Activated CD8-positive, alpha-beta T cell treated with anti-CD3 and anti-CD28 coated beads, Interleukin-2, amount 10 ng/mL, durations not matched to agents 7 days and 5 days (primary cell): ENCODE data around the gene RBBP8. TPM values are rescaled to one million over a fixed set of nuclear protein-coding genes. Genes with fewer than 3 reads are reported as not detected.

Experiments used
- total RNA-seq, 2 experiments: library from RNA; stranded (reverse); gene quantifications; one replicate each; pipeline ENCODE4 v1.2.3, GENCODE V29; 2021

RBBP8 gene
- total RNA-seq, 2 experiments from 2014 or later, result 72.1 to 74.8 TPM

Other genes with a start within 250 kb of the RBBP8 start
- 1 to 10 TPM; 2.3 to 2.7 TPM for gene CABLES1, start 202.2 kb downstream of the RBBP8 start, total RNA-seq